ENCODE data around the gene PPP2R3C. TPM values are rescaled to one million over a fixed set of nuclear protein-coding genes. Genes with fewer than 3 reads are reported as not detected.

The PPP2R3C gene
- total RNA-seq, 4 donors from 2014 or later, result 10.0 to 14.2 (median 12.4) TPM

GRCh38 chr14:35122696-35123387 lies 1.1 kb upstream of the PPP2R3C start:
- Histone ChIP-seq H3K27ac (peak overlapping the region; percentile 97), H3K27me3 (no peaks in the 10 kb centered on the region), H3K4me3 (peak overlapping the region; percentile 67), H3K36me3 (no peaks in the 10 kb centered on the region), H3K4me1 (peaks cover 33% of the 10 kb centered on the region), H3K9me3 (no peaks in the 10 kb centered on the region)
- DNase-seq (ENCODE audit: low spot score in 2 of 2), result no peak
- WGBS, result 3% methylated on average over 23 of the region's 23 CpGs
- TF ChIP-seq, protein P1, sequence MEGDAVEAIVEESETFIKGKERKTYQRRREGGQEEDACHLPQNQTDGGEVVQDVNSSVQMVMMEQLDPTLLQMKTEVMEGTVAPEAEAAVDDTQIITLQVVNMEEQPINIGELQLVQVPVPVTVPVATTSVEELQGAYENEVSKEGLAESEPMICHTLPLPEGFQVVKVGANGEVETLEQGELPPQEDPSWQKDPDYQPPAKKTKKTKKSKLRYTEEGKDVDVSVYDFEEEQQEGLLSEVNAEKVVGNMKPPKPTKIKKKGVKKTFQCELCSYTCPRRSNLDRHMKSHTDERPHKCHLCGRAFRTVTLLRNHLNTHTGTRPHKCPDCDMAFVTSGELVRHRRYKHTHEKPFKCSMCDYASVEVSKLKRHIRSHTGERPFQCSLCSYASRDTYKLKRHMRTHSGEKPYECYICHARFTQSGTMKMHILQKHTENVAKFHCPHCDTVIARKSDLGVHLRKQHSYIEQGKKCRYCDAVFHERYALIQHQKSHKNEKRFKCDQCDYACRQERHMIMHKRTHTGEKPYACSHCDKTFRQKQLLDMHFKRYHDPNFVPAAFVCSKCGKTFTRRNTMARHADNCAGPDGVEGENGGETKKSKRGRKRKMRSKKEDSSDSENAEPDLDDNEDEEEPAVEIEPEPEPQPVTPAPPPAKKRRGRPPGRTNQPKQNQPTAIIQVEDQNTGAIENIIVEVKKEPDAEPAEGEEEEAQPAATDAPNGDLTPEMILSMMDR (IDR thresholded peaks at IDR 0.05), result no peak
- TF ChIP-seq POLR2A (IDR thresholded peaks at IDR 0.05) (no peak), EP300 (IDR thresholded peaks at IDR 0.05) (no peak), POLR2AphosphoS5 (IDR thresholded peaks at IDR 0.05) (no peak)

- no peak for TF ChIP-seq POLR2AphosphoS5 (IDR thresholded peaks at IDR 0.05)
- TF ChIP-seq POLR2A (IDR thresholded peaks at IDR 0.05), result peak in 1 of 2 donors; percentile 45
- H3K4me1 ChIP-seq, result peaks cover 33% of the 10 kb centered on the region
- peak overlapping the region; percentile 97 for H3K27ac ChIP-seq
- H3K9me3 ChIP-seq, result no peaks in the 10 kb centered on the region
- H3K36me3 ChIP-seq, result peaks cover 2% of the 10 kb centered on the region
- WGBS, result 20% methylated on average over 33 of the region's 34 CpGs
- no peak for DNase-seq (ENCODE audit: low spot score in 2 of 2)
- no peaks in the 10 kb centered on the region for H3K27me3 ChIP-seq
- H3K4me3 ChIP-seq, result peak overlapping the region; percentile 67
Measured at GRCh38 chr14:35121026-35121886, 534 bp downstream of the PPP2R3C start.

DNA sequence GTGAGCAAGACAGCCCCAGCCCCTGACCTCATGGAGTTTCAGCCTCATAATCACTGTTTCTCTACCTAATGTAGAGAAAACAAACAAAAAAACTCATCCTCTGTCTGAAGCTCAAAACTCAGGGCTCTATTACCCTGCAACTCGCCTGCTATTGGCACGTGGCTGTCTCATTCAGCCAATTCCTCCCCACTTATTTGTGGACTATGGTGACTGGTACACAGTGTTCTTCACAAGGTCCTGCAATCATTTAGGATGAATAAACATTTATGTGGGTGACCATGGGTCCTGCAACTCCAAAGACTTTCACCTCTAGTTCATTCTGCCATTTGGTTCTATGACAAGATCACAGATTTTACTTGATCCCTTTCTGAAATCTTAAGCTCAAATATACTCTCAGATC lies 4.7 kb downstream of the PPP2R3C start:
- no peaks in the 10 kb centered on the region for H3K27me3 ChIP-seq
- DNase-seq (ENCODE audit: low spot score in 2 of 2), result no peak
- H3K4me3 ChIP-seq, result no peak overlapping the region
- peaks cover 34% of the 10 kb centered on the region for H3K36me3 ChIP-seq
- TF ChIP-seq POLR2A (IDR thresholded peaks at IDR 0.05), result no peak
- no peak for TF ChIP-seq POLR2AphosphoS5 (IDR thresholded peaks at IDR 0.05)
- TF ChIP-seq, protein P1 (IDR thresholded peaks at IDR 0.05), result no peak
- no peak for TF ChIP-seq EP300 (IDR thresholded peaks at IDR 0.05)
- WGBS, result 97% methylated on average over 2 of the region's 2 CpGs
- H3K9me3 ChIP-seq, result no peaks in the 10 kb centered on the region
- peaks cover 10% of the 10 kb centered on the region for H3K4me1 ChIP-seq
- H3K27ac ChIP-seq, result no peak overlapping the region

DNA sequence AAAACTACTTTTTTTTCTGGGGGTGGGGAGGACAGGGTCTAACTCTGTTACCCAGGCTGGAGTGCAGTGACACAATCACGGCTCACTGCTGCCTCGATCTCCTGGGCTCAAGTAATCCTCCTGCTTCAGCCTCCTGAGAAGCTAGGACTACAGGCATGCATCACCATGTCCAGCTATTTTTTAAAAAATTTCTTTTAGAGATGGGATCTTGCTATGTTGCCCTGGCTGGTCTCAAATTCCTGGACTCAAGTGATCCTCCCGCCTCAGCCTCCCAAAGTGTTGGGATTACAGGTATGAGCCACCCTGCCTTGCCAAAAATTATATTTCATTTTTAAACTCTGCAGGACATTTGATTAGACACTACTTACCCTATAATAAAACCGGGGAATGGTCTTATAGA lies 5.5 kb downstream of the PPP2R3C start:
- no peaks in the 10 kb centered on the region for H3K9me3 ChIP-seq
- DNase-seq (ENCODE audit: low spot score in 2 of 2), result no peak
- no peak overlapping the region for H3K4me3 ChIP-seq
- no peaks in the 10 kb centered on the region for H3K27me3 ChIP-seq
- H3K4me1 ChIP-seq, result peaks cover 10% of the 10 kb centered on the region
- 96% methylated on average over 4 of the region's 4 CpGs for WGBS
- TF ChIP-seq POLR2AphosphoS5 (IDR thresholded peaks at IDR 0.05), result no peak
- TF ChIP-seq POLR2A (IDR thresholded peaks at IDR 0.05), result no peak
- no peak for TF ChIP-seq EP300 (IDR thresholded peaks at IDR 0.05)
- TF ChIP-seq, protein P1 (IDR thresholded peaks at IDR 0.05), result no peak
- peaks cover 43% of the 10 kb centered on the region for H3K36me3 ChIP-seq
- no peak overlapping the region for H3K27ac ChIP-seq

GRCh38 chr14:35114036-35114435 lies 7.8 kb downstream of the PPP2R3C start:
- Histone ChIP-seq H3K9me3 (no peaks in the 10 kb centered on the region), H3K27ac (no peak overlapping the region), H3K36me3 (peaks cover 65% of the 10 kb centered on the region), H3K27me3 (no peaks in the 10 kb centered on the region), H3K4me1 (no peaks in the 10 kb centered on the region), H3K4me3 (no peak overlapping the region)
- DNase-seq (ENCODE audit: low spot score in 2 of 2), result no peak
- 88% methylated on average over 2 of the region's 2 CpGs for WGBS
- TF ChIP-seq, protein P1 (IDR thresholded peaks at IDR 0.05), result no peak
- no peak for TF ChIP-seq POLR2A (IDR thresholded peaks at IDR 0.05)
- TF ChIP-seq POLR2AphosphoS5 (IDR thresholded peaks at IDR 0.05), result no peak
- TF ChIP-seq EP300 (IDR thresholded peaks at IDR 0.05), result no peak
